WERI-Rb-1 (cell line): ENCODE measurements around the gene MBOAT2.

Experiments used
- DNase-seq: peaks from one replicate; pipeline ENCODE4 v3.0.0-alpha.2; 2020
- H3K27ac ChIP-seq: fragments of 250-450 bp; sonication (Bioruptor Pico); 2 replicates; pipeline ENCODE4 v1.5.1; 2020; ENCODE audit warnings: mild to moderate bottlenecking, moderate library complexity
- H3K27me3 ChIP-seq: fragments of 250-450 bp; sonication (Bioruptor Pico); 2 replicates; pipeline ENCODE4 v1.5.1; 2021; ENCODE audit warnings: mild to moderate bottlenecking, low read depth, moderate library complexity; ENCODE audit not compliant: insufficient read depth, severe bottlenecking
- H3K36me3 ChIP-seq: fragments of 250-450 bp; sonication (Bioruptor Pico); 2 replicates; pipeline ENCODE4 v1.5.1; 2020; ENCODE audit warnings: mild to moderate bottlenecking, moderate library complexity
- H3K4me3 ChIP-seq: 2 replicates; pipeline ENCODE4 v1.5.1; 2011; ENCODE audit warnings: low read depth, mild to moderate bottlenecking, control low read depth, low read length
- H3K9me3 ChIP-seq: fragments of 250-450 bp; sonication (Bioruptor Pico); 2 replicates; pipeline ENCODE4 v1.5.1; 2021; ENCODE audit warnings: mild to moderate bottlenecking, moderate library complexity; ENCODE audit not compliant: severe bottlenecking
- CTCF ChIP-seq: IDR thresholded peaks from 2 replicates; pipeline ENCODE4 v1.5.1; 2011; ENCODE audit warnings: low read depth, mild to moderate bottlenecking, control low read depth, inconsistent platforms, low read length

The MBOAT2 gene

GRCh38 chr2:8803658-8804379 is 199.7 kb downstream of the MBOAT2 start:
- Histone ChIP-seq H3K27me3 (no peaks in the 10 kb centered on the region), H3K27ac (no peak overlapping the region), H3K4me3 (no peak overlapping the region), H3K36me3 (peaks cover 56% of the 10 kb centered on the region), H3K9me3 (no peaks in the 10 kb centered on the region)
- no peak for TF ChIP-seq CTCF
- DNase-seq, result no peak

- Histone ChIP-seq H3K27me3 (no peaks in the 10 kb centered on the region), H3K4me3 (no peak overlapping the region), H3K36me3 (peaks cover 60% of the 10 kb centered on the region), H3K9me3 (no peaks in the 10 kb centered on the region), H3K27ac (no peak overlapping the region)
- TF ChIP-seq CTCF, result no peak
- no peak for DNase-seq
Measured at GRCh38 chr2:8802741-8803140, 200.7 kb downstream of the MBOAT2 start.
